Epithelial cell of proximal tubule (primary cell): ENCODE measurements around the gene MED13L. TPM values are rescaled to one million over a fixed set of nuclear protein-coding genes. Genes with fewer than 3 reads are reported as not detected.

Experiments used
- DNase-seq: peaks from one replicate; pipeline ENCODE4 v3.0.0-alpha.2; 2011; ENCODE audit warnings: low read depth
- H3K4me3 ChIP-seq: 2 replicates; pipeline ENCODE4 v1.5.1; 2011; ENCODE audit warnings: low read depth, mild to moderate bottlenecking, low read length
- total RNA-seq: library from RNA; depleted of rRNA; stranded (reverse); fragments of >200 nt; gene quantifications from 2 replicates; pipeline ENCODE4 v1.2.3, GENCODE V29; 2015
- TF ChIP-seq, protein P1 (sequence below): conservative IDR thresholded peaks from 2 replicates; pipeline ENCODE4 v1.5.1; 2012; ENCODE audit warnings: low read depth, mild to moderate bottlenecking, low read length

MED13L gene
- total RNA-seq, 1 donor from 2014 or later = 37.9 TPM

DNA sequence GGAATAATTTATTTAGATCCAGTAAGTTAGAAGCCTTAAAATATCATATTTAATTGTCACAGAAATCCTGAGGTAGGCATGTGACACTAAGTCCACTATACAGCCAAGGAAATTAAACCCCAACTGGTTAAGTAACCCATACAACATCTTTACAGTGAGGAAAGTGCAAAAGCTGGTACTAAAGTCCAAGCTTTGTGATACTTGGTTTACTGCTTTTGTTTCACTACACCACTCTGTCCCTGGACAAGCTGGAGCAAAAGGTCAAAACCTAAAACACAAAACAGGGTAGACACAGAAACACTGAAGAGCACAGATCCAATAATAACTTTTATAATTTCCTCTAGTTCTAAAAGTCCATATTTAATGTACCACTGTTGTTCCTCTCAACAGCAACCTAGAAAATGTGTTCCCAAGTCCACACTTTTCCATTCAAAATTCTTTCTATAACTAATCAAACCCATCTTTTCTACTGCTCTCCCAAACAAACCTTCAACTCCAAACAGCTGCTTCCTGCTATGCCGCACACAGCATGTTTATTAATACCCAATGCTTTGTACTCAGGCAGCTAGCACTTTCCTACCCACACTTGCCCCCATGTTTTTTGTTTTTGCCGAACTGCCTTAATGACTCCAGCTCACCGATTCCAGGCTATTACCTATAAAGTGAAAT lies 90.9 kb downstream of the MED13L start:
- DNase-seq = no peak
- TF ChIP-seq, protein P1, sequence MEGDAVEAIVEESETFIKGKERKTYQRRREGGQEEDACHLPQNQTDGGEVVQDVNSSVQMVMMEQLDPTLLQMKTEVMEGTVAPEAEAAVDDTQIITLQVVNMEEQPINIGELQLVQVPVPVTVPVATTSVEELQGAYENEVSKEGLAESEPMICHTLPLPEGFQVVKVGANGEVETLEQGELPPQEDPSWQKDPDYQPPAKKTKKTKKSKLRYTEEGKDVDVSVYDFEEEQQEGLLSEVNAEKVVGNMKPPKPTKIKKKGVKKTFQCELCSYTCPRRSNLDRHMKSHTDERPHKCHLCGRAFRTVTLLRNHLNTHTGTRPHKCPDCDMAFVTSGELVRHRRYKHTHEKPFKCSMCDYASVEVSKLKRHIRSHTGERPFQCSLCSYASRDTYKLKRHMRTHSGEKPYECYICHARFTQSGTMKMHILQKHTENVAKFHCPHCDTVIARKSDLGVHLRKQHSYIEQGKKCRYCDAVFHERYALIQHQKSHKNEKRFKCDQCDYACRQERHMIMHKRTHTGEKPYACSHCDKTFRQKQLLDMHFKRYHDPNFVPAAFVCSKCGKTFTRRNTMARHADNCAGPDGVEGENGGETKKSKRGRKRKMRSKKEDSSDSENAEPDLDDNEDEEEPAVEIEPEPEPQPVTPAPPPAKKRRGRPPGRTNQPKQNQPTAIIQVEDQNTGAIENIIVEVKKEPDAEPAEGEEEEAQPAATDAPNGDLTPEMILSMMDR = no peak

DNA sequence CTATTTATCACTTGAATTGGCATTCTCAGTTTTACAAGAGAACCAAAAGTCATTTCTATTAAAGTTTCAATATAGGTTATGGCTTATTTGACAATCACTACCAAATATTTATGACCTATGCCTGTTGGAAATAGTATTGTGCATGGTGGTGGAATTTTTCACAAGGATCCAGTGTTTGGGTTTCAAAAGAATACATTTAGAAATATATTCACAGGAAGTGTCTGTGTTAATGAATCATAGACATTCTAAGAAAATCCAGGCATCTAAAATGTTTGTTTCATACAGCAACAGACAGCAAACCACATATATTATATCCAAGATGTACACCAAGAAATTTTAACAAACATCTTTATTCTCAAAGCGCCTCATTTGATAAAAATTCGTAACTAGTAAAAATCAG lies 92.7 kb downstream of the MED13L start:
- TF ChIP-seq, protein P1 = no peak
- DNase-seq = no peak
- no peak overlapping the region for H3K4me3 ChIP-seq

More for the DNA sequence above, 90.9 kb downstream of the MED13L start:
- H3K4me3 ChIP-seq = no peak overlapping the region

DNA sequence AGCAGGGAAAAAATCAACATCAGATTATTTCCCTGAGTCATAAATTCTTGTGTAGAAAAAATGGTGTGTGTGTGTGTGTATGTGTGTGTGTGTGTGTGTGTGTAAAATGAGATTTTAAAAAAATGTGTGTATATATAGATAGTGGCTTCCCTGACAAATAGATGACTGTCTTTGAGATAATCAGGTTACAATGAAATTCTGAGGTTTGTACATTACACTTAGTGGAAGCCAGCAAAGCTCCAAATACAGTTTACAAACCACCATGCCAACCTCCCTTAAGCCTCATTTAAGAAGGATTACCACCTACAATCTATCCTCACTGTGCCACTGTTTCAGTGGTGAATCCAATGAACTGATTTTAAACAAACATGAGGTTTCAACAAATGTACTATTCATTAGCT lies 93.8 kb downstream of the MED13L start:
- TF ChIP-seq, protein P1 = no peak
- no peak for DNase-seq
- H3K4me3 ChIP-seq = no peak overlapping the region

DNA sequence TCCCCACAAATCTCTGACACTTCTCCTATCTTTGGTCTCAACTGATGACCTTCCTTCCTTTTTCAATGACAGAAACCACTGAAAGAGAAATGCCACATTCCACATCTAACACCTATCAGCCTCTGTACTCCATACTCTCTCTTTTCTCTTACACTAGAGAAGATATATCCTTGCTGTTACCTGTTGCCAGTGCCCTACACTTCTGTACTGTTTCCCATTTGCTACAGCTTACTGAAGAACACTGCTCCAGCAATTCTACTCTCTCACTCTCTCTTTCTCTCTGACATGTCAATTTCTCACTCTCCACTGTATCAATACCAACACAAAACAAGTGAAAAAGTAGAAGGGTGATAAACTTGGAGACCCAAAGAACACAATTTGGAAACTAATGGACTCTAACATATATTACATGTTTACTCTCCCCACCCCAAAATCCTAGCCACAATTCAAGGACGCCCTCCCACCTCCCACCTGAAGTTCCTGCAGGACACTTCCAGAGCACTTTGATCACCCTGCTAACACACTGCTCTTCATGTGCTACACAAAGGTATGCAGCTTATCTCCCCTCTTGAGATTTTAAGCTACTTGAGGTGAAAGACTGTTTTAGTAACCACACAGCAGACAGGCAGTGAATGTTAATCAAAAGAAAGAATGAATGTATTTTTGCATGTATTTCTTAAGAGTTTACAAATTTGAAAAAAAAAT lies 95.0 kb downstream of the MED13L start:
- no peak overlapping the region for H3K4me3 ChIP-seq
- no peak for DNase-seq
- TF ChIP-seq, protein P1 = no peak

DNA sequence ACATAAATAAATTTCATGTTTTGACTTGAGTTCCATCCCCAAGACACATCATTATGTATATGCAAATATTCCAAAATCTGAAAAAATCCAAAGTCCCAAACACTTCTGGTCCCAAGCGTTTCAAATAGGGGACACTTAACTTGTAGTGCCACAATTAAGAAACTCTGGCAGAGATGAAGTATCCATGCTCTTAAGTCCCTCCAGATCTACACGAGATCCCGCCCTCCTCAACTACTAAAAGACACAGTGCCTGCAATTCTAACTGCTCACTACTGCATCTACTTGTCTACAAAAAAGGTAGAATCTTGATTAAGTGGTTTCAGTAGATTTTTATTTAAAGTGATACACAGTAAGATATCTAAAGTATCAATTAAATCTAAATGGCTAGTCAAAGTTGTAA lies 97.0 kb downstream of the MED13L start:
- DNase-seq = no peak

DNA sequence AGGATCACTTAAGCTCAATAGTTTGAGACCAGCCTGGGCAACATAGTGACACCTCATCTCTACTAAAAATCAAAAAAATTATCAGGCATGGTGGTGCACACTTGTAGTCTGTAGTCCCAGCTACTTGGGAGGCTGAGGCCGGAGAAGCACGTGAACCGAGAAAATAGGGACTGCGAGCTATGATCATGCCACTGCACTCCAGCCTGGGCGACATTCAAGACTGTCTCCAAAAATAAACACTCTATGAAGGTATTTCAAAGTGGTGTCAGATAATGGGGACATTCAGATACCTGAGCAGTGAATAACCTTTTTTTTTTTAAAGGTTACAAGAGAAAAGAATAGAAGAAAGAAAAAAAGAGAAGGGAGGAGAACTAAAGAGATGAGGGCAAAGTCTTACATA lies 98.1 kb downstream of the MED13L start:
- no peak overlapping the region for H3K4me3 ChIP-seq
- TF ChIP-seq, protein P1 = no peak
- no peak for DNase-seq

More for the DNA sequence above, 97.0 kb downstream of the MED13L start:
- H3K4me3 ChIP-seq = no peak overlapping the region
- TF ChIP-seq, protein P1 = no peak
